Stomach smooth muscle (tissue), 2 donors: ENCODE data around the gene RAD51B.

Experiments used
- H3K27ac ChIP-seq: one replicate; pipeline ENCODE4 v1.7.0; 2013; ENCODE audit warnings: mild to moderate bottlenecking, low read length, inconsistent platforms
- H3K27me3 ChIP-seq, 2 donors: one replicate each; pipeline ENCODE4 v1.7.0; 2013; ENCODE audit warnings: low read length in 2 of 2; ENCODE audit not compliant: insufficient read depth in 2 of 2, control insufficient read depth in 1 of 2
- H3K36me3 ChIP-seq, 2 donors: one replicate each; pipeline ENCODE4 v1.7.0; 2013; ENCODE audit warnings: low read length in 2 of 2; ENCODE audit not compliant: control insufficient read depth in 2 of 2, insufficient read depth in 2 of 2
- H3K4me1 ChIP-seq: one replicate; pipeline ENCODE4 v1.7.0; 2013; ENCODE audit warnings: low read length; ENCODE audit not compliant: control insufficient read depth, insufficient read depth
- H3K4me3 ChIP-seq, 2 donors: one replicate each; pipeline ENCODE4 v1.7.0; 2013; ENCODE audit warnings: low read length in 2 of 2
- H3K9ac ChIP-seq, 2 donors: one replicate each; pipeline ENCODE4 v1.7.0; 2013; ENCODE audit warnings: low read length in 2 of 2, mild to moderate bottlenecking in 1 of 2
- H3K9me3 ChIP-seq, 2 donors: one replicate each; pipeline ENCODE4 v1.7.0; 2013; ENCODE audit warnings: low read length in 2 of 2; ENCODE audit not compliant: control insufficient read depth in 2 of 2
- donor health status: healthy.
- donor health status: Pancreatic carcinoma.

Gene RAD51B

DNA sequence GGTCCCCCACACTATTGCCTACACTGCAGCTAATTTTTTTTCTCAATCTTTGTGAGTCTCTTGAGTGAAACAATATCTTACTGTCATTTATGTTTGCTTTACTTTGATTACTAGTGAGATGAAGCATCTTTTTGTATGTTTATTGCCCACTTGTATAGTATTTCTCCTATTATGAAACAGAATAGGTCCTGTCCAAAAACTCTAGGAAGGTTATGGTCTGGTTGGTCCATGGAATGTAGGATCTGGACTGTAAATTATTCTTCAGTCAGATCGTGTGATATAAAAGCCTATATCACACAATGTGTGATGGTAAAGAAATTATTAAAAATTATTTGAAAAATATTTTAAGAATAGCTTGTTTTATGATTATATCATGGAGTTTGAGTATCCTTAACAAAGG lies 538.9 kb downstream of the RAD51B start:
- Histone ChIP-seq H3K27ac (no peak overlapping the region), H3K4me3 (no peak overlapping the region), H3K9ac (no peak overlapping the region), H3K9me3 (no peaks in the 10 kb centered on the region), H3K27me3 (no peaks in the 10 kb centered on the region), H3K4me1 (peaks cover 18% of the 10 kb centered on the region), H3K36me3 (no peaks in the 10 kb centered on the region)

- Histone ChIP-seq H3K4me3 (no peak overlapping the region), H3K27me3 (no peaks in the 10 kb centered on the region), H3K9me3 (no peaks in the 10 kb centered on the region), H3K36me3 (no peaks in the 10 kb centered on the region), H3K4me1 (peaks cover 25% of the 10 kb centered on the region), H3K9ac (peak overlapping the region; percentile 51 to 54), H3K27ac (peak overlapping the region; percentile 77)
Measured at GRCh38 chr14:68359022-68359836, 539.6 kb downstream of the RAD51B start.

DNA sequence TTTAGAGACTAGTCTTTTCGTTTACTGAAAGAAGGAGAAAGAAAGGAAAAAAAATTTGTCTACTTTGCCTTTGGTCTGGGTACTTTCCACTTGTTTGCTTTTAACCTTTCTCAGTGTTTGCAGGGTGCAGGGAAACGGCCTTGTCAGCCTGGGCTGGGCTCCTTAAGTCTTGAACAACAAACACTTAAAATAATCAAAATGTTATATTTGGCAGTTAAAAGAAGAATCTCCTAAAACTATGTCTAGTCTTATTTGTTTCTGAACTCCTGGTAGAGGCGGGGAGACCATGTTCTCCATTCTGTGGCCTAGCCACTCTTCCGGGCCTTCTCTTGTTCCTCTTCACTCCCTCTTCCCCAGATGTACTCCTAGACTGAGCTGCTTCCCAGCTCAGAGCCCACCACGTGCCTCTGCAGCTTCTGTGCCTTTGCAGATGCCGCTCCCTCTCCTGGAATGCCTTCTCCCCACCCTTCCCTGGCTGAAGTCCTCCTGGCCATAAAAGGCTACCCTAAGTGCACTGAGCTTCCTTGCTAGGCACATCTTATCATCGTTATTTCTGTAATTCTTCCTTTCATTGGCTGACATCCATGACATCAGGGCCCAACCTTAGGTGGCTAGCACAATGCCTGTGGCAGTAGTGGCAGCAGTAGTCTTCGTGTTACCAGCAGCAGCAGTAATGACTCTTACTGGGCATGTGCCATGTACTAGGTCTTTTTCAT lies 540.4 kb downstream of the RAD51B start:
- no peaks in the 10 kb centered on the region for H3K9me3 ChIP-seq
- H3K4me1 ChIP-seq, result peaks cover 32% of the 10 kb centered on the region
- H3K27me3 ChIP-seq, result no peaks in the 10 kb centered on the region
- H3K9ac ChIP-seq, result peak overlapping the region; percentile 21 to 54
- peak overlapping the region; percentile 77 for H3K27ac ChIP-seq
- no peak overlapping the region for H3K4me3 ChIP-seq
- H3K36me3 ChIP-seq, result no peaks in the 10 kb centered on the region

- H3K36me3 ChIP-seq, result no peaks in the 10 kb centered on the region
- H3K4me3 ChIP-seq, result no peak overlapping the region
- peaks cover 34% of the 10 kb centered on the region for H3K4me1 ChIP-seq
- H3K27me3 ChIP-seq, result no peaks in the 10 kb centered on the region
- no peak overlapping the region for H3K9ac ChIP-seq
- H3K27ac ChIP-seq, result no peak overlapping the region
- H3K9me3 ChIP-seq, result no peaks in the 10 kb centered on the region
Measured at GRCh38 chr14:68361231-68361630, 541.7 kb downstream of the RAD51B start.

GRCh38 chr14:68362846-68363245 lies 543.3 kb downstream of the RAD51B start:
- no peaks in the 10 kb centered on the region for H3K36me3 ChIP-seq
- no peak overlapping the region for H3K9ac ChIP-seq
- peaks cover 34% of the 10 kb centered on the region for H3K4me1 ChIP-seq
- no peaks in the 10 kb centered on the region for H3K9me3 ChIP-seq
- no peak overlapping the region for H3K4me3 ChIP-seq
- H3K27ac ChIP-seq, result no peak overlapping the region
- no peaks in the 10 kb centered on the region for H3K27me3 ChIP-seq

DNA sequence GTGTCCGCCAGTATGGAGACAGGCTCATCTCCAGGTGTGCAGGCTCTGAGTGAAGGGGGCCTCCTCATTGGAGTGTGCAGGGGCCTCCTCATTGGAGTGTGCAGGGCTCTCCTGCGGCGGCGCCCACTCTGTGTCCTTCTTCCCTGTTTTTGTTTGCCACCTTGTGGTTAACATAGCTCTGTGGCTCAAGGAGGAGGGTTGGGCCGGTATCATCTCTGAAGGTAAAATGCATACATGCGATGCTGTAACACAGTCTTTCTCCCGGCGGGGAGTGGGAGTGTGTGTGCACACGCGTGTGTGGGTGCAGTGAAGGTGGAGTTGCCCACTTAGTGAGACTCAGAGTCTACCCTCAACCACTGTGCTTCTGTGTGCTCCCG lies 543.9 kb downstream of the RAD51B start:
- Histone ChIP-seq H3K27me3 (no peaks in the 10 kb centered on the region), H3K9ac (no peak overlapping the region), H3K36me3 (no peaks in the 10 kb centered on the region), H3K27ac (peak overlapping the region; percentile 50), H3K9me3 (no peaks in the 10 kb centered on the region), H3K4me3 (no peak overlapping the region), H3K4me1 (peaks cover 34% of the 10 kb centered on the region)

DNA sequence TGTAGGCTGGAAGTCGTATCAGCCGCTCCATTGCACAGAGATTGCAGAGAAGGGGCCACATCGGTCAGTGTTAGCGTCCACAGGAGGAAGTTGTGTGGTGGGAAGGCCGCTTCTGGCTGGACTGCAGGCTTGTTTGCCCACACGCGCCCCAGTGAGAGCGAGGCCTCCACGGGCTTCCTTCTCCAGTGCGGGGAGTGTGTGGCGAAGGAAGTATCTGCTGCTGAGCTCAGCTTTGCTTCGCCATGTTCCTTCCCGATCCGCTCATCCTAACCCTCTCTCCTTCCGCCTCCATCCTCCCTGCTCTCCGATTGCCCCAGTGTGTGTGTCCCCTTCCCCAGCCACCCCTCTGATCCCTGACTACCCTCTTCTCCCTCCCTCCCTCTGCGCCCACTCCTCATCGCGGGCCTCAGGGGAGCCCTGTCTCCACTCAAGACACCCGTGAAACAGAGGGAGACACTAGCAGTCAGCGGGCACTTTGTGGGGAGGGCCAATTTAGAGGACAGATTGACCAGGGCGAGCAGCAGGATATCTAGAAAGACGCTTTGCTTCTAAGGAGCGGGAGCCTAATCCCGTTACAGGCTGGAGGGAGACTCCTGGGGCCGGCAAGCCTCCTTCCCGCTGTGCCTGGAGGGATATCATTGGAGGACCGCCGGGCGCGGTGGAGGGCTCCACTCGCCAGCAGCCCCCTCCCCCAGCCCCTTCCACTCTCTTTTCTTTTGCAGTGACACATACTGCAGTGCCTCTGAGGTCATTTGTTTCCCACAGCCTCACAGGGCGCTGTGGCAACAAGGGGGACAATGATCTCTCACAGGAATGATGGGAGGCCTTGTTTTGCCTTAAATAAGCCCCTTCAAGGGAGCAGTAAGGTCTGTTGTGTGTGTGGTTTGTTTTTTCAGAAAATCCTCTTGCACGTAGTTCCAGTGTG lies 544.5 kb downstream of the RAD51B start:
- Histone ChIP-seq H3K27ac (peak overlapping the region; percentile 50), H3K9ac (peak overlapping the region in 1 of 2 donors; percentile 11), H3K36me3 (no peaks in the 10 kb centered on the region), H3K27me3 (no peaks in the 10 kb centered on the region), H3K4me3 (no peak overlapping the region), H3K4me1 (peaks cover 30% of the 10 kb centered on the region), H3K9me3 (no peaks in the 10 kb centered on the region)

GRCh38 chr14:68364792-68365192 lies 545.2 kb downstream of the RAD51B start:
- H3K36me3 ChIP-seq, result no peaks in the 10 kb centered on the region
- no peaks in the 10 kb centered on the region for H3K9me3 ChIP-seq
- no peaks in the 10 kb centered on the region for H3K27me3 ChIP-seq
- H3K9ac ChIP-seq, result no peak overlapping the region
- H3K4me3 ChIP-seq, result peak overlapping the region in 1 of 2 donors; percentile 36
- H3K27ac ChIP-seq, result peak overlapping the region; percentile 50
- H3K4me1 ChIP-seq, result peaks cover 24% of the 10 kb centered on the region

DNA sequence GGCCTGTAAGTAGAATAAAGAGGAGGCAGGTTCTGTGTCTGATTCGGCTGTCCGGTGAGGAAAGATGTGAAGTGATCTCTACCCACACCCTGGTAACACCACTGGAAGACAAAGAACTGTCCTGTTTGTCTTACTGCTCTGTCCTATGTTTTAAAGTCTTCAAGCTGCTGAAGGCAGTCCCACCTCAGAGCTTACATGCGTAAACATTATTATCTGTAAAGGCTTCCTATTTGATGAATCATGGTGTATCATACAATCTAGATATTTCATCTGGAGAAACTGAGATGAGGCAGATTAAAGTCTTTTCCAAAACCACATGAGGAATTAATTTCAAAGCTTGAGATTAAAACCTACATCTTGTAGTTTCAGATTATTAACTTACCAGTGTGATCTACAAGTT lies 545.6 kb downstream of the RAD51B start:
- Histone ChIP-seq H3K9ac (no peak overlapping the region), H3K9me3 (no peaks in the 10 kb centered on the region), H3K36me3 (no peaks in the 10 kb centered on the region), H3K4me1 (peaks cover 20% of the 10 kb centered on the region), H3K27ac (peak overlapping the region; percentile 50), H3K4me3 (no peak overlapping the region), H3K27me3 (no peaks in the 10 kb centered on the region)

GRCh38 chr14:68366656-68367055 lies 547.1 kb downstream of the RAD51B start:
- Histone ChIP-seq H3K27ac (no peak overlapping the region), H3K27me3 (no peaks in the 10 kb centered on the region), H3K9ac (no peak overlapping the region), H3K4me1 (peaks cover 16% of the 10 kb centered on the region), H3K4me3 (no peak overlapping the region), H3K36me3 (no peaks in the 10 kb centered on the region), H3K9me3 (no peaks in the 10 kb centered on the region)
